DND-41 (cell line): ENCODE data around the gene RAPGEF5.

Experiments used
- ATAC-seq: fragments of 200-7000 bp; cut with Tn5 transposase; 3 replicates; pipeline ENCODE4 v1.9.1; 2021; ENCODE audit warnings: low read depth; ENCODE audit not compliant: insufficient read depth
- DNase-seq: peaks from one replicate; pipeline ENCODE4 v3.0.0-alpha.2; 2020
- H2AFZ ChIP-seq: 2 replicates; pipeline ENCODE4 v1.6.0; 2012; ENCODE audit warnings: low read depth, low read length
- H3K27ac ChIP-seq: 2 replicates; pipeline ENCODE4 v1.5.1; 2012; ENCODE audit warnings: low read length, inconsistent platforms
- H3K27me3 ChIP-seq: fragments of 200-600 bp; sonication (generic); 2 replicates; pipeline ENCODE4 v1.6.0; 2012; ENCODE audit warnings: low read length, mild to moderate bottlenecking, inconsistent platforms; ENCODE audit not compliant: insufficient read depth, poor library complexity
- H3K36me3 ChIP-seq: 2 replicates; pipeline ENCODE4 v1.5.1; 2012; ENCODE audit warnings: low read length, inconsistent platforms; ENCODE audit not compliant: insufficient read depth
- H3K4me1 ChIP-seq: 2 replicates; pipeline ENCODE4 v1.5.1; 2012; ENCODE audit warnings: mild to moderate bottlenecking, low read length; ENCODE audit not compliant: insufficient read depth
- H3K4me2 ChIP-seq: 2 replicates; pipeline ENCODE4 v1.6.0; 2012; ENCODE audit warnings: mild to moderate bottlenecking, moderate library complexity, low read length, inconsistent platforms; ENCODE audit not compliant: insufficient read depth
- H3K4me3 ChIP-seq, 2 experiments: fragments of 200-600 bp in 1 of 2; shearing (Covaris generic) in 1 of 2; 2 replicates each; pipeline ENCODE4 v1.5.1; 2012 to 2016; ENCODE audit warnings: inconsistent platforms in 2 of 2, low read length in 2 of 2, mild to moderate bottlenecking in 2 of 2, low read depth in 1 of 2, moderate library complexity in 1 of 2
- H3K79me2 ChIP-seq: 2 replicates; pipeline ENCODE4 v1.6.0; 2012; ENCODE audit warnings: low read length, inconsistent platforms; ENCODE audit not compliant: insufficient read depth
- H3K9ac ChIP-seq: 2 replicates; pipeline ENCODE4 v1.6.0; 2012; ENCODE audit warnings: low read depth, mild to moderate bottlenecking, inconsistent platforms, low read length, moderate library complexity
- H3K9me3 ChIP-seq: 2 replicates; pipeline ENCODE4 v1.5.1; 2012; ENCODE audit warnings: low read length, moderate library complexity, mild to moderate bottlenecking, inconsistent platforms; ENCODE audit not compliant: insufficient read depth, severe bottlenecking
- H4K20me1 ChIP-seq: 2 replicates; pipeline ENCODE4 v1.6.0; 2012; ENCODE audit warnings: low read length; ENCODE audit not compliant: insufficient read depth
- EZH2 ChIP-seq: IDR thresholded peaks from 3 replicates; pipeline ENCODE4 v1.6.1; 2012; ENCODE audit warnings: borderline replicate concordance, low read depth, mild to moderate bottlenecking, moderate library complexity, low read length, inconsistent platforms; ENCODE audit not compliant: severe bottlenecking
- TF ChIP-seq, protein P1 (sequence below): IDR thresholded peaks from 2 replicates; pipeline ENCODE4 v1.5.1; 2012; ENCODE audit warnings: borderline replicate concordance, low read length, moderate library complexity, mild to moderate bottlenecking; ENCODE audit not compliant: poor library complexity, severe bottlenecking; ENCODE audit errors: extremely low read depth

RAPGEF5 gene

DNA sequence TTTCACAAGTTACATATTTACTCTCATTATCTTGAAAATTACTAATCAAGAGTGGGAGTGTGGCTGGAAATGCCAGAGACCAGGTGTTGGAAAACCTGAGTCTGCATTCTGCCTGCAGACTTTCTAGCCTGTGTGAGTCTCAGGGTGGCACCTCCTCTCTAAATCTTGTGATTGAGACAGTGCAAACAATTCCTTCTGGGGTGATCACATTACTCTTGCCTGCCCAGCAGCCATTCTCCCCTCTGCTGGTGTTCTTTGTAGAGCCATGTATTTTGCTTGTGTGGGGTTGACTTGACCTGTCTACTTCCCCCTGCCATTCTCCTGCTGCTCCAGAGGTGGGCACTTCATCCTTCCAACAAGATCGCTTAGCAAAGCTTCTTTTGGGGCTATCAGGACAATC is 101.1 kb downstream of the RAPGEF5 start:
- H3K4me1 ChIP-seq = peaks cover 6% of the 10 kb centered on the region
- DNase-seq = no peak
- no peak overlapping the region for H3K4me2 ChIP-seq
- no peaks in the 10 kb centered on the region for H3K27me3 ChIP-seq
- peak; percentile 33; the same call in 1 of the 3 replicates for ATAC-seq
- no peak overlapping the region for H2AFZ ChIP-seq
- TF ChIP-seq, protein P1, sequence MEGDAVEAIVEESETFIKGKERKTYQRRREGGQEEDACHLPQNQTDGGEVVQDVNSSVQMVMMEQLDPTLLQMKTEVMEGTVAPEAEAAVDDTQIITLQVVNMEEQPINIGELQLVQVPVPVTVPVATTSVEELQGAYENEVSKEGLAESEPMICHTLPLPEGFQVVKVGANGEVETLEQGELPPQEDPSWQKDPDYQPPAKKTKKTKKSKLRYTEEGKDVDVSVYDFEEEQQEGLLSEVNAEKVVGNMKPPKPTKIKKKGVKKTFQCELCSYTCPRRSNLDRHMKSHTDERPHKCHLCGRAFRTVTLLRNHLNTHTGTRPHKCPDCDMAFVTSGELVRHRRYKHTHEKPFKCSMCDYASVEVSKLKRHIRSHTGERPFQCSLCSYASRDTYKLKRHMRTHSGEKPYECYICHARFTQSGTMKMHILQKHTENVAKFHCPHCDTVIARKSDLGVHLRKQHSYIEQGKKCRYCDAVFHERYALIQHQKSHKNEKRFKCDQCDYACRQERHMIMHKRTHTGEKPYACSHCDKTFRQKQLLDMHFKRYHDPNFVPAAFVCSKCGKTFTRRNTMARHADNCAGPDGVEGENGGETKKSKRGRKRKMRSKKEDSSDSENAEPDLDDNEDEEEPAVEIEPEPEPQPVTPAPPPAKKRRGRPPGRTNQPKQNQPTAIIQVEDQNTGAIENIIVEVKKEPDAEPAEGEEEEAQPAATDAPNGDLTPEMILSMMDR = no peak
- H3K27ac ChIP-seq = peak overlapping the region; percentile 59
- no peaks in the 10 kb centered on the region for H3K9me3 ChIP-seq
- no peak overlapping the region for H3K4me3 ChIP-seq
- peaks cover 7% of the 10 kb centered on the region; the same call in 1 of the 2 replicates for H3K79me2 ChIP-seq
- no peaks in the 10 kb centered on the region for H4K20me1 ChIP-seq
- peaks cover 51% of the 10 kb centered on the region for H3K36me3 ChIP-seq
- H3K9ac ChIP-seq = no peak overlapping the region

DNA sequence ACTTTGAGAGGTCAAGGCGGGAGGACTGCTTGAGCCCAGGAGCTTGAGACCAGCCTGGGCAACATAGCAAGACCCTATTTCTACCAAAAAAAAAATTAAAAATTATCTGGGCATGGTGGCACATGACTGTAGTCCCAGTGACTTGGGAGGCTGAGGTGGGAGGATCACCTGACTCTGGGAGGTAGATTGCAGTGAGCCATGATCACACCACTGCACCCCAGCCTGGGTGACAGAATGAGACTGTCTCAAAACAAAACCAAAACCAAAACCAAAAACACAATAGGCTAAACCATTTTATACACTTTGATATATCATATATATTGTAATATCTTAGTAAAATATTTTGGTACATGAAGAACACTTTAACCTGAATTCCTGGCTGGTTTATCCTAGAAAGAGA is 101.6 kb downstream of the RAPGEF5 start:
- ATAC-seq = peak; percentile 70

DNA sequence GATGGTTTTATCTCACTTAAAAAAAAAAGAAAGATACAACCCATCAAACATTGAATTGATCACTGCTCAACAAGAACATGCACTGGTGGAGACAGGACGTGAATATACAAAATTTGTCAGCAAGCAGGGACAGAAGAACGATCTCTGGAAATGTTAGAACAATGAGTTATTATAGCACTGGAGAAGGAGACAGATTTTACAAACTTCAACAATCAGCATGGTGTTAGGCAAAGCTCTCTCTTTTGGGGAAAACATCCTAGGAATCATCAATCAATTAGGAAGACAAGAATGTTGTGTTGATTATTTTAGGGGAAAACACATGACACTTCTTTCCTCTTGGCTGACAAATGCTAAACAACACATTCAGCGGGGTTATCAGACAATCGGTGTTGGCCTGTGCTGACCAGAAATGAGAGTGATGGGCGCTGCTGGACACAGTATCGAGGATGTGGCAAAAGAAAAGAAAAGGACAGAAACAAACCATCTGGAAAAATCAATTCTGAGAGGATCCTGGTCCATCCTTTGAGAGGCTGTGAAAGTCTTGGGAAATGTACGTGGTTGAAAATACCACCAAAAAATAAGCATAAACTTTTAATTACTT is 103.9 kb downstream of the RAPGEF5 start:
- no peak overlapping the region for H3K27ac ChIP-seq
- no peak for DNase-seq
- no peak overlapping the region for H3K9ac ChIP-seq
- no peak for ATAC-seq
- TF ChIP-seq, protein P1 = no peak
- TF ChIP-seq EZH2 = no peak
- H3K79me2 ChIP-seq = peaks cover 8% of the 10 kb centered on the region; the same call in 1 of the 2 replicates
- no peak overlapping the region for H3K4me3 ChIP-seq
- H3K4me1 ChIP-seq = peaks cover 6% of the 10 kb centered on the region
- no peaks in the 10 kb centered on the region for H4K20me1 ChIP-seq
- peaks cover 48% of the 10 kb centered on the region for H3K36me3 ChIP-seq
- H3K4me2 ChIP-seq = no peak overlapping the region
- no peak overlapping the region for H2AFZ ChIP-seq
- H3K27me3 ChIP-seq = no peaks in the 10 kb centered on the region
- H3K9me3 ChIP-seq = no peaks in the 10 kb centered on the region

More for the DNA sequence above, 101.6 kb downstream of the RAPGEF5 start:
- DNase-seq = no peak
- H3K4me1 ChIP-seq = peaks cover 6% of the 10 kb centered on the region
- peaks cover 7% of the 10 kb centered on the region; the same call in 1 of the 2 replicates for H3K79me2 ChIP-seq
- H3K4me2 ChIP-seq = no peak overlapping the region
- no peaks in the 10 kb centered on the region for H3K9me3 ChIP-seq
- H3K9ac ChIP-seq = no peak overlapping the region
- H3K36me3 ChIP-seq = peaks cover 52% of the 10 kb centered on the region
- H3K27me3 ChIP-seq = no peaks in the 10 kb centered on the region
- no peaks in the 10 kb centered on the region for H4K20me1 ChIP-seq
- no peak overlapping the region; the same call in 1 of the 2 replicates for H3K27ac ChIP-seq
- TF ChIP-seq EZH2 = no peak
- TF ChIP-seq, protein P1 = no peak
- H3K4me3 ChIP-seq = no peak overlapping the region
- H2AFZ ChIP-seq = no peak overlapping the region
